Measurements from ENCODE around the gene C15orf62. TPM values are rescaled to one million over a fixed set of nuclear protein-coding genes. Genes with fewer than 3 reads are reported as not detected.
A peak's percentile ranks its signal among the peaks of the same experiment; 100 is the strongest.

Gene C15orf62
- total and polyA plus RNA-seq, 5 donors, result 0.17 to 0.41 (median 0.28) TPM

GRCh38 chr15:40787344-40787841 lies 17.6 kb downstream of the C15orf62 start:
- peak; percentile 22 to 43 for ATAC-seq
- intact Hi-C loops (cut with DNase I), result no loop called here
- WGBS, result 42% methylated on average over 4 of the region's 4 CpGs
- Histone ChIP-seq H3K27ac (ENCODE audit: low read length) (no peak overlapping the region), H3K4me1 (ENCODE audit: control insufficient read depth, insufficient read depth, low read length) (peaks cover 7% of the 10 kb centered on the region), H3K27me3 (ENCODE audit: control insufficient read depth, insufficient read depth) (no peaks in the 10 kb centered on the region), H3K9me3 (ENCODE audit: control insufficient read depth, low read length) (no peaks in the 10 kb centered on the region), H3K4me3 (ENCODE audit: low read length) (no peak overlapping the region)
- no peak for DNase-seq

DNA sequence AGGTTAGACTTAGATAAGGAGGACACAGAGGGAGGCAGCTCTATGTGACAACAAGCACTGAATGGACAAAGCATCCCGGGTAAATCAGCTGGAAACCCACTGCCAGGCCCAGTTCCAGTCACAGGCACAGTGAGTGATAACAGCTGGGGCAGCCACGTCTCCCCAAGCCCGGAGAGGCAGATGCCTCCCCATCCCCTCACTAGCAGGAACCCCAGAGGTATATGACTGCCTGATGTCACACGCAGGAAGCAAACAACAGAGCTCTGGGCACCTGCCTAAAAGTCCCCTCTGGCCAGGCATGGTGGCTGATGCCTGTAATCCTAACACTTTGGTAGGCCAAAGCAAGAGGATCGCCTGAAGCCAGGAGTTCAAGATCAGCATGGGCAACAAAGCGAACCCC lies 18.2 kb downstream of the C15orf62 start:
- Histone ChIP-seq H3K9me3 (ENCODE audit: control insufficient read depth, low read length) (no peaks in the 10 kb centered on the region), H3K4me1 (ENCODE audit: control insufficient read depth, insufficient read depth, low read length) (peaks cover 7% of the 10 kb centered on the region), H3K27ac (ENCODE audit: low read length) (no peak overlapping the region), H3K4me3 (ENCODE audit: low read length) (no peak overlapping the region), H3K27me3 (ENCODE audit: control insufficient read depth, insufficient read depth) (no peaks in the 10 kb centered on the region)
- 57% methylated on average over 6 of the region's 6 CpGs for WGBS
- no peak for DNase-seq
- ATAC-seq, result no peak
- intact Hi-C loops (cut with DNase I), result no loop called here

DNA sequence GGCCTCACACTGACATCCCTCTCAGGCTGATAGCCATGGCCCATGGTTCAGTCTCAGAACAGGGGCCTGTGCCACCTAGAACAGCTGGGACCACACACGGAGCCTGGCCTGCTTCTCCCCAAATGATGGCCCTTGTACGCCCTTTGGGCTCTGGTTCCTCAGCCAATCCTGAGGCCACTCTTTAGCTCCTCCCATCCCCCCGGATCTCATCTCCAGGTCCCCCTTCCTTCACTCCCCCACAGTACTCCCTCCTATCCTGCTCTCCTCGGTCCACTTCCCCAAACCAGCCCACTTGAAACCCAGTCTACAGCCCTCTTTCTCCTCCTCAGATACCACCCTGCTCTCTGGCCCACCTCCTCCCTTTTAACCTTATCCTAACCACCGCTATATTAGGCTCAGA lies 19.3 kb downstream of the C15orf62 start:
- no peak for DNase-seq
- H3K27me3 ChIP-seq (ENCODE audit: control insufficient read depth, insufficient read depth), result no peaks in the 10 kb centered on the region
- H3K4me1 ChIP-seq (ENCODE audit: control insufficient read depth, insufficient read depth, low read length), result peaks cover 7% of the 10 kb centered on the region
- intact Hi-C loops (cut with DNase I), result no loop called here
- no peak overlapping the region for H3K27ac ChIP-seq (ENCODE audit: low read length)
- WGBS, result 74% methylated on average over 5 of the region's 5 CpGs
- no peak for ATAC-seq
- H3K4me3 ChIP-seq (ENCODE audit: low read length), result no peak overlapping the region
- no peaks in the 10 kb centered on the region for H3K9me3 ChIP-seq (ENCODE audit: control insufficient read depth, low read length)

DNA sequence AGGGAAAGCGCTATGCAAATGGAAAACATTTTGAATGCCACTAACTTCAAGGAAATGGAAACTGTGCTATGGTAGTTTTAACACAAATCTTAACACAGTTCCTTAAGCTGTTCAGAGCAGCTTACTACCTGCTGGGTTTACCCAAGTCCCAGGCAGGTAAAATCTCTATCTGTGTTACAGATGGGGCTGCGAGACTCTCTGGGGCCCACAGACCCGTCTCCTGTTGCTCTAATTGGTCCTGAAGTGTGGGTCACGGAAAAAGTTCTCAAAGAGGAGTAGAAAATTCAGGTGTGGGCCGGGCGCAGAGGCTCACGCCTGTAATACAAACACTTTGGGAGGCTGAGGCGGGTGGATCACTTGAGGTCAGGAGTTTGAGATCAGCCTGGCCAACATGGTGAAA lies 20.2 kb downstream of the C15orf62 start:
- intact Hi-C loops (cut with DNase I), result no loop called here
- no peaks in the 10 kb centered on the region for H3K27me3 ChIP-seq (ENCODE audit: control insufficient read depth, insufficient read depth)
- no peaks in the 10 kb centered on the region for H3K9me3 ChIP-seq (ENCODE audit: control insufficient read depth, low read length)
- no peak for DNase-seq
- H3K4me1 ChIP-seq (ENCODE audit: control insufficient read depth, insufficient read depth, low read length), result peaks cover 7% of the 10 kb centered on the region
- no peak overlapping the region for H3K27ac ChIP-seq (ENCODE audit: low read length)
- no peak overlapping the region for H3K4me3 ChIP-seq (ENCODE audit: low read length)
- no peak for ATAC-seq
- WGBS, result 96% methylated on average over 8 of the region's 8 CpGs

- 89% methylated on average over 3 of the region's 3 CpGs for WGBS
- no peak for DNase-seq
- no peak for ATAC-seq
- Histone ChIP-seq H3K27ac (ENCODE audit: low read length) (no peak overlapping the region), H3K27me3 (ENCODE audit: control insufficient read depth, insufficient read depth) (no peaks in the 10 kb centered on the region), H3K9me3 (ENCODE audit: control insufficient read depth, low read length) (no peaks in the 10 kb centered on the region), H3K4me1 (ENCODE audit: control insufficient read depth, insufficient read depth, low read length) (peaks cover 7% of the 10 kb centered on the region), H3K4me3 (ENCODE audit: low read length) (no peak overlapping the region)
- intact Hi-C loops (cut with DNase I), result no loop called here
Measured at GRCh38 chr15:40790718-40791117, 20.9 kb downstream of the C15orf62 start.

DNA sequence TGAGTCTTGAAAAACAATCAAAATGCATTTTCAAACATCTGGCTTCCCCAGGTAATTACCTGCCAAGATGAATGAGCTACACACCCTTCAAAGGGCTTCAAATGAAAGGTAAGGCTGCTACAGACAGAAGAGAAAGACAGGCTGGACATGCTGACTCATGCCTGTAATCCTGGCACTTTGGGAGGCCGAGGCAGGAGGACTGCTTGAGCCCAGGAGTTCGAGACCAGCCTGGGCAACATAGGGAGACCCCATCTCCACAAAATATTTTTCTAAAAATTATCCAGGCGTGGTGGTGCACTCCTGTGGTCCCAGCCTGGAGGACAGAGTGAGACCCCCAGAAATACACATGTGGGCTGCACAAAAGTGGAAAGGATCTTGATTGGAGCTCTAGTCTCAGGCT lies 22.6 kb downstream of the C15orf62 start:
- intact Hi-C loops (cut with DNase I), result no loop called here
- no peaks in the 10 kb centered on the region for H3K9me3 ChIP-seq (ENCODE audit: control insufficient read depth, low read length)
- H3K4me1 ChIP-seq (ENCODE audit: control insufficient read depth, insufficient read depth, low read length), result peaks cover 2% of the 10 kb centered on the region
- DNase-seq, result no peak
- no peaks in the 10 kb centered on the region for H3K27me3 ChIP-seq (ENCODE audit: control insufficient read depth, insufficient read depth)
- 97% methylated on average over 3 of the region's 3 CpGs for WGBS
- no peak for ATAC-seq
- H3K4me3 ChIP-seq (ENCODE audit: low read length), result no peak overlapping the region
- no peak overlapping the region for H3K27ac ChIP-seq (ENCODE audit: low read length)

DNA sequence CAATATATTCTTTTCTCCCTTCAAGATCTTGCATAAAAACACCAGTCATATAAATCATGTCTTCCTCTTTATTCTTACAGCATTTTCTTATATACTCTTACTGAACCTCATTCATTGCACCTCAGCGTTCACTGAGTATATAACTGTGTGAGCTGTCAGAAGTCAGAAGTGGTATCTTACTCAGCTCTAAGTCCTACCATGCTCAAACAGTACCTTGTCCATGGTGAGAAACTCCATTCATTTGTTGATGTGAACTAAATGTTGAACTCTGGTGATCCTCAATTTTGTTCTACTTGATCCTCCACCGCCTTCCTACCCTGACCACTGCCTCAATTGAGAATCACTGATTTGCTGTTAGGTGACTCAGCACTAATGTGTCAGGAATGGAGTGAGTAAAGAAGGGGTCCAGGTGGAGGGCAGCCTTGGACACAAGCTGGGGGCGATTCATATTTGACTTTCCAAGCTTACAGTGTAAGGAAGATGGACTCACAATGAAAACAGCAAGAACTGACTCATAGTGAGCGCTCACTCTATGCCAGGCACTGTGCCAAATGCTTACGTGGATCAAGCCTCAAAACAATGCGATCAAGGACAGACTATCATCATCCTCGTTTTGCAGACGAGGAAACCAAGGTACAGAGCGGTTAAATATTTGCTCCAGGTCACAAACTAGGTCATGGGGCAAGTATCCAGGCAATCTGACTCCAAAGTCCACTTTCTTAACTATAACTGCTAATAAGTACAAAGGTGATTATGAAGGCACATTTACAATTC lies 23.6 kb downstream of the C15orf62 start:
- Histone ChIP-seq H3K9me3 (ENCODE audit: control insufficient read depth, low read length) (no peaks in the 10 kb centered on the region), H3K27ac (ENCODE audit: low read length) (no peak overlapping the region), H3K4me1 (ENCODE audit: control insufficient read depth, insufficient read depth, low read length) (no peaks in the 10 kb centered on the region), H3K27me3 (ENCODE audit: control insufficient read depth, insufficient read depth) (no peaks in the 10 kb centered on the region), H3K4me3 (ENCODE audit: low read length) (no peak overlapping the region)
- peak in 1 of 3 donors; percentile 35 for DNase-seq
- intact Hi-C loops (cut with DNase I), result no loop called here
- peak; percentile 30 to 68 for ATAC-seq
- 66% methylated on average over 9 of the region's 9 CpGs for WGBS

DNA sequence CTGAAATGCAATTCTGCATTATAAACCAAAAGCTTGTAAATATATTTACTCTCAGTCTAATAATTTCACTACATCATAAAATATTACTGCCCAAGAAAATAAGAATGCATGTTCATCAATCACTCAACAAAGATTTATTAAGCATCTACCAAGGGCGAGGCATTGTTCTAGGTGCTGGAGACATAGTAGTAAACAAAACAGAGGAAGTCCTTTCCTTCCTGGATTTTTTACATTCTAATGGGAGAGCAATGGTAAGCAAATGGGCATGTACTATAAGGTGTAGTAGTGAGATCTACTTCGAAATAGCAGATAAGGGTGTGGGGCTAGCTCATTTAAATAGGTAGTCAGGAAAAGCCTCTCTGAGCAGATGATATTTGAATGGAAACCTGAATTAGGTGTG lies 26.3 kb downstream of the C15orf62 start:
- Histone ChIP-seq H3K4me3 (ENCODE audit: low read length) (no peak overlapping the region), H3K27ac (ENCODE audit: low read length) (no peak overlapping the region), H3K27me3 (ENCODE audit: control insufficient read depth, insufficient read depth) (no peaks in the 10 kb centered on the region), H3K4me1 (ENCODE audit: control insufficient read depth, insufficient read depth, low read length) (no peaks in the 10 kb centered on the region), H3K9me3 (ENCODE audit: control insufficient read depth, low read length) (no peaks in the 10 kb centered on the region)
- intact Hi-C loops (cut with DNase I), result no loop called here
- ATAC-seq (no peak), DNase-seq (no peak)
- WGBS, result 69% methylated on average over 2 of the region's 2 CpGs

DNA sequence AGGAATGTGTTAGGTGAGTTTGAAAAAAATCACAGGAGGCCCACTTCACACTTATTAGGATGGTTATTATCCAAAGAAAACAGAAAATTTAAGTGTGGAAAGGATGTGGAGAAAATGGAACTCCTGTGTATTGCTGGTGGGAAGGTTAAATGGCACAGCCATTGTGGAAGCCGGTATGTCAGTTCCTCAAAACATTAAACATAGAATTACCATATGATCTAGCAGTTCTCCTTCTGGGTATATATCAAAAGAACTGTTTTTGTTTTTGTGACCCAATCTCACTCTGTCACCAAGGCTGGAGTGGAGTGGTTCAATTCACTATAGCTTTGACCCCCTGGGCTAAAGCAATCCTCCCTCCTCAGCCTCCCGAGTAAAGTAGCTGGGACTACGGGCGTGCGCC lies 26.7 kb downstream of the C15orf62 start:
- intact Hi-C loops (cut with DNase I), result no loop called here
- Histone ChIP-seq H3K27ac (ENCODE audit: low read length) (no peak overlapping the region), H3K4me3 (ENCODE audit: low read length) (no peak overlapping the region), H3K9me3 (ENCODE audit: control insufficient read depth, low read length) (no peaks in the 10 kb centered on the region), H3K4me1 (ENCODE audit: control insufficient read depth, insufficient read depth, low read length) (no peaks in the 10 kb centered on the region), H3K27me3 (ENCODE audit: control insufficient read depth, insufficient read depth) (no peaks in the 10 kb centered on the region)
- ATAC-seq (no peak), DNase-seq (no peak)
- WGBS, result 91% methylated on average over 5 of the region's 5 CpGs

- no peak for ATAC-seq
- intact Hi-C loops (cut with DNase I), result no loop called here
- WGBS, result 91% methylated on average over 3 of the region's 3 CpGs
- no peak overlapping the region for H3K4me3 ChIP-seq (ENCODE audit: low read length)
- no peaks in the 10 kb centered on the region for H3K9me3 ChIP-seq (ENCODE audit: control insufficient read depth, low read length)
- H3K4me1 ChIP-seq (ENCODE audit: control insufficient read depth, insufficient read depth, low read length), result peaks cover 2% of the 10 kb centered on the region
- no peak overlapping the region for H3K27ac ChIP-seq (ENCODE audit: low read length)
- no peak for DNase-seq
- no peaks in the 10 kb centered on the region for H3K27me3 ChIP-seq (ENCODE audit: control insufficient read depth, insufficient read depth)
Measured at GRCh38 chr15:40799523-40799922, 29.7 kb downstream of the C15orf62 start.

DNA sequence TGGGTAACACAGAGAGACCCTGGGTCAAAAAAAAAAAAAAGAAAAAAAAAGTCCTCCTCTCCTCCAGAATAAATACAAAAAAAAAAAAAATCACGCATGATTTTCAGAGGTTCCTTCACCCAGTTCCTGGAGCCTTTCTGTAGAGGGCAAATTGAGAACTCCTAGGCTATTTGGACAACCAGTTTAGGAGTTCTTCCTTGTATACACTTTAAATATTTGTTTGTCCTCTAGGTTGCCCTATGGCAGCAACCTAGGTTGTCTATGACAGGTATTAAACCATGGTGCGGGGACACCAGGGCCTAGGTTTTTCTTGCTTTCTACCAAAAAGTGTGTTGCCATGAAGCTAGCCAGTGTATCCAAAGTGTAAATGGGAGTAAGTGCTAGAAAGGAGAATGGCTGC lies 33.3 kb downstream of the C15orf62 start:
- no peak overlapping the region for H3K27ac ChIP-seq (ENCODE audit: low read length)
- DNase-seq (no peak), ATAC-seq (no peak)
- peaks cover 5% of the 10 kb centered on the region for H3K4me1 ChIP-seq (ENCODE audit: control insufficient read depth, insufficient read depth, low read length)
- no peak overlapping the region for H3K4me3 ChIP-seq (ENCODE audit: low read length)
- H3K27me3 ChIP-seq (ENCODE audit: control insufficient read depth, insufficient read depth), result no peaks in the 10 kb centered on the region
- no peaks in the 10 kb centered on the region for H3K9me3 ChIP-seq (ENCODE audit: control insufficient read depth, low read length)
- intact Hi-C loops (cut with DNase I), result no loop called here
- 98% methylated on average over 2 of the region's 2 CpGs for WGBS

DNA sequence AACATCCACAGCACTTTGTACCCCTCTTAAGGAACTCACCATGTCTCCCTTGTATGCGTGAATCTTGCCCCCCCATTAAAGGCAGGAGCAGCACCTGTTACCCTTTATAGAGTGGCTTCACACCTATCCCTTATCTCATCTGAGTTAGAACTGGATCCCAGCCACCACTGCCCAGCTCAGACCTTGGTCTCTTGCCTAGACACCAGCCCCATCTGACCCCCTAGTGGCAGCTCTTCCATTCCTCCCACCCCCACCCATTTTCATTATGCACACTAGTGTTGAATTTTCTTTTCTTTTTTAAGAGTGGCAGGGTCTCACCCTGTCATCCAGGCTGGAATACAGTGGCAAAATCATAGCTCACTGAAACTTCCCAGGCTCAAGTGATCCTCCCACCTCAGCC lies 33.9 kb downstream of the C15orf62 start:
- Histone ChIP-seq H3K4me1 (ENCODE audit: control insufficient read depth, insufficient read depth, low read length) (peaks cover 5% of the 10 kb centered on the region), H3K27ac (ENCODE audit: low read length) (no peak overlapping the region), H3K9me3 (ENCODE audit: control insufficient read depth, low read length) (no peaks in the 10 kb centered on the region), H3K27me3 (ENCODE audit: control insufficient read depth, insufficient read depth) (no peaks in the 10 kb centered on the region), H3K4me3 (ENCODE audit: low read length) (no peak overlapping the region)
- DNase-seq (no peak), ATAC-seq (no peak)
- WGBS, result 79% methylated on average over 1 of the region's 1 CpG
- intact Hi-C loops (cut with DNase I), result no loop called here

Measured in right cardiac atrium (tissue), 5 donors.